Endodermal cell (in vitro differentiated cells): ENCODE results near the gene CDH4. TPM values are rescaled to one million over a fixed set of nuclear protein-coding genes. Genes with fewer than 3 reads are reported as not detected.

ENCODE experiments used
- DNase-seq: peaks from one replicate; pipeline ENCODE4 v3.0.0-alpha.2; 2017
- H3K27ac ChIP-seq: 2 replicates; pipeline ENCODE4 v1.5.1; 2013; ENCODE audit warnings: mild to moderate bottlenecking, low read depth, low read length, moderate library complexity
- H3K27me3 ChIP-seq: 2 replicates; pipeline ENCODE4 v1.6.1; 2013; ENCODE audit warnings: mild to moderate bottlenecking, low read length, moderate library complexity; ENCODE audit not compliant: insufficient read depth, control insufficient read depth, poor library complexity, severe bottlenecking
- H3K36me3 ChIP-seq: 2 replicates; pipeline ENCODE4 v1.7.0; 2013; ENCODE audit warnings: mild to moderate bottlenecking, low read length, moderate library complexity; ENCODE audit not compliant: control insufficient read depth, insufficient read depth
- H3K4me1 ChIP-seq: one replicate; pipeline ENCODE4 v1.7.0; 2013; ENCODE audit warnings: low read length; ENCODE audit not compliant: control insufficient read depth, insufficient read depth
- H3K4me3 ChIP-seq: 2 replicates; pipeline ENCODE4 v1.5.1; 2013; ENCODE audit warnings: mild to moderate bottlenecking, low read length, moderate library complexity
- H3K9ac ChIP-seq: 2 replicates; pipeline ENCODE4 v1.6.1; 2013; ENCODE audit warnings: mild to moderate bottlenecking, low read length, moderate library complexity; ENCODE audit not compliant: poor library complexity, severe bottlenecking; ENCODE audit errors: extremely low read depth
- H3K9me3 ChIP-seq: 2 replicates; pipeline ENCODE4 v1.6.1; 2013; ENCODE audit warnings: mild to moderate bottlenecking, low read length, moderate library complexity; ENCODE audit not compliant: control insufficient read depth
- H3K27ac Mint-ChIP-seq: 2 replicates; pipeline ENCODE4 v1.8.0; 2020; ENCODE audit warnings: mixed read lengths
- H3K27me3 Mint-ChIP-seq: 2 replicates; pipeline ENCODE4 v1.8.0; 2021; ENCODE audit warnings: mild to moderate bottlenecking, mixed read lengths; ENCODE audit not compliant: insufficient read depth
- H3K36me3 Mint-ChIP-seq: 2 replicates; pipeline ENCODE4 v1.8.0; 2020; ENCODE audit warnings: low read depth, mixed read lengths
- H3K4me1 Mint-ChIP-seq: 2 replicates; pipeline ENCODE4 v1.8.0; 2020; ENCODE audit warnings: mixed read lengths
- H3K4me3 Mint-ChIP-seq: 2 replicates; pipeline ENCODE4 v1.8.0; 2020; ENCODE audit warnings: mild to moderate bottlenecking, moderate library complexity, mixed read lengths
- H3K9me3 Mint-ChIP-seq: 2 replicates; pipeline ENCODE4 v1.8.0; 2020; ENCODE audit warnings: mild to moderate bottlenecking, mixed read lengths
- CTCF ChIP-seq: fragments of 200-600 bp; sonication (generic); conservative IDR thresholded peaks from 2 replicates; pipeline ENCODE4 v1.5.0; 2021; ENCODE audit warnings: antibody characterized with exemption, mild to moderate bottlenecking
- WGBS, 2 experiments: methylation state at CpG; one replicate each; pipeline versions ENCODE4 v1.1.5 to v1.1.7; 2013; ENCODE audit warnings: missing lambda C conversion rate in 2 of 2, mixed read lengths in 1 of 2; ENCODE audit not compliant: insufficient coverage in 1 of 2, insufficient read length in 1 of 2; 5-methylcytosine and 5-hydroxymethylcytosine counted together
- total RNA-seq, 2 donors: library from RNA; stranded (reverse); fragmentation: NEBNext Ultra II Directional in 1 of 2; extraction: Animal tissue kit (Norgen Biotek cat#: 25700) in 1 of 2; gene quantifications; 2 replicates in 1 of 2; 3 replicates in 1 of 2; pipeline ENCODE4 v1.2.1, GENCODE V29; 2021

Gene CDH4
- total RNA-seq, 2 donors from 2014 or later = 1.8 to 5.8 TPM

- Mint-ChIP-seq H3K4me1 (peaks cover 52% of the 10 kb centered on the region), H3K9me3 (no peaks in the 10 kb centered on the region), H3K36me3 (no peaks in the 10 kb centered on the region), H3K4me3 (no peak overlapping the region), H3K27me3 (no peaks in the 10 kb centered on the region), H3K27ac (peak overlapping the region; percentile 45)
- Histone ChIP-seq H3K27me3 (no peaks in the 10 kb centered on the region), H3K27ac (no peak overlapping the region), H3K9ac (no peak overlapping the region), H3K4me3 (peak overlapping the region; percentile 12), H3K4me1 (peaks cover 16% of the 10 kb centered on the region), H3K36me3 (no peaks in the 10 kb centered on the region), H3K9me3 (no peaks in the 10 kb centered on the region)
- peak; percentile 70 for DNase-seq
- whole genome bisulfite sequencing, 2 experiments = 32 to 48% methylated on average over 6 of the region's 6 CpGs
- TF ChIP-seq CTCF = no peak
Measured at GRCh38 chr20:61447952-61448351, 195.9 kb downstream of the CDH4 start.

- Mint-ChIP-seq H3K4me3 (no peak overlapping the region), H3K4me1 (peaks cover 57% of the 10 kb centered on the region), H3K27ac (no peak overlapping the region), H3K9me3 (no peaks in the 10 kb centered on the region), H3K27me3 (no peaks in the 10 kb centered on the region), H3K36me3 (no peaks in the 10 kb centered on the region)
- TF ChIP-seq CTCF = no peak
- Histone ChIP-seq H3K36me3 (no peaks in the 10 kb centered on the region), H3K9me3 (no peaks in the 10 kb centered on the region), H3K27me3 (no peaks in the 10 kb centered on the region), H3K4me3 (peak overlapping the region; percentile 12), H3K27ac (no peak overlapping the region), H3K9ac (no peak overlapping the region), H3K4me1 (peaks cover 12% of the 10 kb centered on the region)
- WGBS, 2 experiments = 82 to 85% methylated on average over 10 to 13 of the region's 13 CpGs
- DNase-seq = no peak
Measured at GRCh38 chr20:61448386-61448785, 196.3 kb downstream of the CDH4 start.

GRCh38 chr20:61449057-61449609, 197.1 kb downstream of the CDH4 start:
- no peak for DNase-seq
- Histone ChIP-seq H3K9me3 (no peaks in the 10 kb centered on the region), H3K9ac (no peak overlapping the region), H3K4me3 (no peak overlapping the region), H3K27ac (no peak overlapping the region), H3K4me1 (peaks cover 10% of the 10 kb centered on the region), H3K27me3 (no peaks in the 10 kb centered on the region), H3K36me3 (no peaks in the 10 kb centered on the region)
- Mint-ChIP-seq H3K36me3 (no peaks in the 10 kb centered on the region), H3K27ac (no peak overlapping the region), H3K27me3 (no peaks in the 10 kb centered on the region), H3K9me3 (no peaks in the 10 kb centered on the region), H3K4me3 (no peak overlapping the region), H3K4me1 (peaks cover 64% of the 10 kb centered on the region)
- WGBS, 2 experiments = 79 to 80% methylated on average over 2 to 8 of the region's 8 CpGs
- no peak for TF ChIP-seq CTCF
